GM12878 (cell line): ENCODE data around the gene AGBL4. TPM values are rescaled to one million over a fixed set of nuclear protein-coding genes. Genes with fewer than 3 reads are reported as not detected.

ENCODE experiments used
- ATAC-seq: fragments of 200-7000 bp; cut with Tn5 transposase; 3 replicates; pipeline ENCODE4 v1.9.1; 2020; ENCODE audit warnings: mild to moderate bottlenecking, moderate library complexity
- BruUV-seq: library from RNA; stranded (reverse); fragments of 400-500 nt; replicated peaks from 2 replicates; lab custom pipeline; 2021; lab: Mats Ljungman, UMichigan
- CTCF ChIA-PET: fragments of 300-600 bp; sonication (Branson Sonifier 250); formaldehyde crosslinking; extraction: SDS; loops from one replicate; lab custom pipeline; 2021; ENCODE audit warnings: inconsistent platforms; lab: Yijun Ruan, JAX
- POLR2A ChIA-PET: fragments of 350-600 bp; formaldehyde crosslinking; extraction: SDS; loops from one replicate; lab custom pipeline; 2021; ENCODE audit warnings: inconsistent platforms; lab: Charles Lee
- RAD21 ChIA-PET: fragments of 300-600 bp; sonication (Branson Sonifier 250); formaldehyde crosslinking; loops from one replicate; lab custom pipeline; 2023; ENCODE audit warnings: antibody characterized with exemption; ENCODE audit not compliant: unreplicated experiment; lab: Charles Lee
- SMC1A ChIA-PET: fragments of 300-600 bp; sonication (Branson Sonifier 250); formaldehyde crosslinking; loops from one replicate; lab custom pipeline; 2023; ENCODE audit not compliant: unreplicated experiment, uncharacterized antibody; lab: Charles Lee
- DNase-seq: peaks from one replicate; pipeline ENCODE4 v3.0.0-alpha.2; 2011; ENCODE audit warnings: low read depth, low spot score
- FAIRE-seq: peaks from 3 replicates; lab custom pipeline; 2011; peaks lifted over from hg19 to GRCh38; lab: Jason Lieb, UNC
- H2AFZ ChIP-seq: 2 replicates; pipeline ENCODE4 v1.6.0; 2011; ENCODE audit warnings: low read depth, low read length, control low read depth; ENCODE audit not compliant: control insufficient read depth
- H3K27ac ChIP-seq: 2 replicates; pipeline ENCODE4 v1.5.1; 2011; ENCODE audit warnings: control low read depth; ENCODE audit not compliant: control insufficient read depth, insufficient read depth
- H3K27me3 ChIP-seq, 2 experiments: replicated peaks in 1 of 2; 2 replicates each; pipeline versions ENCODE4 v1.6.0 to v1.6.1; 2011; ENCODE audit warnings: low read length in 1 of 2; ENCODE audit not compliant: control insufficient read depth in 2 of 2, insufficient read depth in 2 of 2
- H3K36me3 ChIP-seq, 2 experiments: 2 replicates each; pipeline ENCODE4 v1.5.1; 2011; ENCODE audit warnings: low read length in 1 of 2; ENCODE audit not compliant: control insufficient read depth in 2 of 2, insufficient read depth in 2 of 2
- H3K4me1 ChIP-seq: 2 replicates; pipeline ENCODE4 v1.6.1; 2011; ENCODE audit warnings: mild to moderate bottlenecking, low read length, moderate library complexity, mixed read lengths; ENCODE audit not compliant: control insufficient read depth, insufficient read depth
- H3K4me2 ChIP-seq: 2 replicates; pipeline ENCODE4 v1.6.0; 2011; ENCODE audit warnings: control low read depth; ENCODE audit not compliant: control insufficient read depth, insufficient read depth
- H3K4me3 ChIP-seq: fragments of 200-600 bp; sonication (generic); 2 replicates; pipeline ENCODE4 v1.5.1; 2016
- H3K79me2 ChIP-seq: 2 replicates; pipeline ENCODE4 v1.6.0; 2011; ENCODE audit warnings: low read length; ENCODE audit not compliant: control insufficient read depth, insufficient read depth
- H3K9ac ChIP-seq: 2 replicates; pipeline ENCODE4 v1.8.0; 2011; ENCODE audit warnings: low read length, control low read depth, mixed read lengths; ENCODE audit not compliant: control insufficient read depth, insufficient read depth
- H3K9me3 ChIP-seq: replicated peaks from 3 replicates; pipeline ENCODE4 v1.5.1; 2011; ENCODE audit warnings: mild to moderate bottlenecking, low read length; ENCODE audit not compliant: control insufficient read depth, insufficient read depth
- H4K20me1 ChIP-seq: 2 replicates; pipeline ENCODE4 v1.6.0; 2011; ENCODE audit not compliant: control insufficient read depth, insufficient read depth
- HDGF ChIP-seq: fragments of 450-650 bp; IDR thresholded peaks from 2 replicates; pipeline ENCODE4 v1.6.1; 2016; ENCODE audit warnings: antibody characterized with exemption
- KAT2A ChIP-seq: conservative IDR thresholded peaks from 2 replicates; pipeline ENCODE4 v1.6.1; 2011; ENCODE audit warnings: low read depth, low read length; ENCODE audit not compliant: control insufficient read depth
- MTA2 ChIP-seq: fragments of 450-650 bp; IDR thresholded peaks from 2 replicates; pipeline ENCODE4 v1.6.1; 2016; ENCODE audit warnings: low read depth, mild to moderate bottlenecking, moderate library complexity
- NFYA ChIP-seq: IDR thresholded peaks from 2 replicates; pipeline ENCODE4 v1.6.1; 2011; ENCODE audit warnings: low read depth, mild to moderate bottlenecking, low read length, improper control_type of control experiment, borderline replicate concordance
- NR2C1 ChIP-seq: fragments of 450-650 bp; IDR thresholded peaks from 2 replicates; pipeline ENCODE4 v1.6.1; 2017; ENCODE audit warnings: antibody characterized with exemption, mild to moderate bottlenecking, moderate library complexity
- RAD21 ChIP-seq: IDR thresholded peaks from 2 replicates; pipeline ENCODE4 v1.6.1; 2011; ENCODE audit warnings: mild to moderate bottlenecking, low read depth, low read length, moderate library complexity; ENCODE audit not compliant: insufficient read depth
- RCOR1 ChIP-seq: conservative IDR thresholded peaks from 2 replicates; pipeline ENCODE4 v1.6.1; 2012; ENCODE audit warnings: low read depth, low read length, improper control_type of control experiment
- SMARCA5 ChIP-seq: fragments of 450-650 bp; IDR thresholded peaks from 2 replicates; pipeline ENCODE4 v1.6.1; 2017; ENCODE audit warnings: mild to moderate bottlenecking
- WRNIP1 ChIP-seq: IDR thresholded peaks from 2 replicates; pipeline ENCODE4 v1.6.1; 2011; ENCODE audit warnings: low read depth, low read length, improper control_type of control experiment, borderline replicate concordance
- WGBS: methylation state at CpG from one replicate; pipeline ENCODE4 v1.1.6; 2016; ENCODE audit warnings: low lambda C conversion rate; ENCODE audit not compliant: insufficient replicate concordance, insufficient coverage; ENCODE audit errors: missing lambda C conversion rate; 5-methylcytosine and 5-hydroxymethylcytosine counted together
- in situ Hi-C: fragments of 300-500 bp; cut with MboI; formaldehyde crosslinking; loops from 9 replicates; pipeline ENCODE4 v1.14.3; 2018; ENCODE audit warnings: mixed read lengths
- intact Hi-C: fragments of 100-400 bp; cut with micrococcal nuclease; formaldehyde crosslinking; loops from one replicate; pipeline ENCODE4 v1.14.2; 2022; ENCODE audit not compliant: unreplicated experiment
- polyA plus RNA-seq, 11 experiments: library from polyadenylated mRNA; depleted of rRNA in 4 of 11; unstranded in 6 of 11; stranded (reverse) in 5 of 11; fragments of >200 nt; fragmentation: Nextera tagmentation in 4 of 11; fragmentation: Illumina TruSeq in 1 of 11; extraction: Ambion mirVana in 4 of 11; extraction: Trizol in 1 of 11; gene quantifications; 1 replicate in 1 of 11; 2 replicates in 10 of 11; pipeline versions ENCODE4 v1.2.1 to v1.2.3, GENCODE V29; 2011 to 2016; ENCODE audit warnings: inconsistent platforms in 2 of 11, missing spikeins in 2 of 11, low read depth in 1 of 11
- total RNA-seq, 4 experiments: library from RNA; depleted of rRNA in 3 of 4; stranded (reverse); fragments of >200 nt in 3 of 4; fragmentation: Illumina TruSeq in 1 of 4; extraction: Trizol in 1 of 4; gene quantifications; 2 replicates each; pipeline versions ENCODE4 v1.2.1 to v1.2.3, GENCODE V29; 2013 to 2021
- TF ChIP-seq, protein P1 (sequence below): fragments of 450-650 bp; IDR thresholded peaks from 2 replicates; pipeline ENCODE4 v1.6.1; 2017; ENCODE audit warnings: mild to moderate bottlenecking, moderate library complexity
- TF ChIP-seq, protein P2 (sequence below): fragments of 450-650 bp; IDR thresholded peaks from 2 replicates; pipeline ENCODE4 v1.6.1; 2016; ENCODE audit warnings: mild to moderate bottlenecking
- TF ChIP-seq, protein P3 (sequence below): fragments of 450-650 bp; conservative IDR thresholded peaks from 2 replicates; pipeline ENCODE4 v1.6.1; 2017; ENCODE audit warnings: mild to moderate bottlenecking, moderate library complexity
- TF ChIP-seq, protein P4 (sequence below): fragments of 150-350 bp; IDR thresholded peaks from 2 replicates; pipeline ENCODE4 v1.6.1; 2016; ENCODE audit warnings: low read depth, low read length

Gene AGBL4
- total and polyA plus RNA-seq, 10 of the 15 experiments (the other 5 are each of a cell fraction or from before 2014, with no cell fraction given) = 0.31 TPM; not detected in 9

DNA sequence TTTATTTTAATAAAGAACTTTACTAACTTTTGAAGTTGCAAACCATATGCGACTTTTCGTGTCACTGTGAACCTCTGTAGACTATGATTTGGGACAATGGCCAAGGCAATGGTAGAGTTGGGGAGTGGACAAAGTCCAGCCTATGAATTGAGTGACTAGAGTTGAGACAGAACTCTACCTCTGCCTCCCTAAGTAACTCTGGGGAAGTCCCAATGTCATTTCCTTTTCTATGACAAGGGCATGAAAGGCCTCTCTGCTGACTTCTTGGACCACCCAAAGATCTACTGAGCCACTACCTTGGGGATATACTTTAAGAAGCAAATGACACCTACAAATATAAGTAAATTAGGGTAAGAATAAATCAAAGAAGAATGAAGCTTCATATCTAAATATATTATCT lies 1266.4 kb downstream of the AGBL4 start:
- 4% methylated on average over 2 of the region's 2 CpGs for WGBS
- no peak overlapping the region for H3K4me3 ChIP-seq

More for the DNA sequence above, 1266.4 kb downstream of the AGBL4 start:
- H3K4me2 ChIP-seq = no peak overlapping the region
- no peaks in the 10 kb centered on the region for H3K36me3 ChIP-seq
- H4K20me1 ChIP-seq = no peaks in the 10 kb centered on the region
- FAIRE-seq (no peak), ATAC-seq (no peak), DNase-seq (no peak)
- H2AFZ ChIP-seq = no peak overlapping the region
- H3K27ac ChIP-seq = no peak overlapping the region
- SMC1A ChIA-PET = no interaction called here
- no peaks in the 10 kb centered on the region; a peak in 2 of 4 replicates for H3K27me3 ChIP-seq
- BruUV-seq = no TSS peak
- CTCF ChIA-PET = no interaction called here
- RAD21 ChIA-PET = no interaction called here
- H3K79me2 ChIP-seq = no peaks in the 10 kb centered on the region
- POLR2A ChIA-PET = no interaction called here
- no peak overlapping the region for H3K9ac ChIP-seq
- H3K4me1 ChIP-seq = no peaks in the 10 kb centered on the region
- intact Hi-C loops = no loop called here
- TF ChIP-seq HDGF (no peak), NR2C1 (no peak), KAT2A (no peak), WRNIP1 (no peak), NFYA (no peak), SMARCA5 (no peak), RCOR1 (no peak), RAD21 (no peak), MTA2 (no peak)
- TF ChIP-seq, protein P1, sequence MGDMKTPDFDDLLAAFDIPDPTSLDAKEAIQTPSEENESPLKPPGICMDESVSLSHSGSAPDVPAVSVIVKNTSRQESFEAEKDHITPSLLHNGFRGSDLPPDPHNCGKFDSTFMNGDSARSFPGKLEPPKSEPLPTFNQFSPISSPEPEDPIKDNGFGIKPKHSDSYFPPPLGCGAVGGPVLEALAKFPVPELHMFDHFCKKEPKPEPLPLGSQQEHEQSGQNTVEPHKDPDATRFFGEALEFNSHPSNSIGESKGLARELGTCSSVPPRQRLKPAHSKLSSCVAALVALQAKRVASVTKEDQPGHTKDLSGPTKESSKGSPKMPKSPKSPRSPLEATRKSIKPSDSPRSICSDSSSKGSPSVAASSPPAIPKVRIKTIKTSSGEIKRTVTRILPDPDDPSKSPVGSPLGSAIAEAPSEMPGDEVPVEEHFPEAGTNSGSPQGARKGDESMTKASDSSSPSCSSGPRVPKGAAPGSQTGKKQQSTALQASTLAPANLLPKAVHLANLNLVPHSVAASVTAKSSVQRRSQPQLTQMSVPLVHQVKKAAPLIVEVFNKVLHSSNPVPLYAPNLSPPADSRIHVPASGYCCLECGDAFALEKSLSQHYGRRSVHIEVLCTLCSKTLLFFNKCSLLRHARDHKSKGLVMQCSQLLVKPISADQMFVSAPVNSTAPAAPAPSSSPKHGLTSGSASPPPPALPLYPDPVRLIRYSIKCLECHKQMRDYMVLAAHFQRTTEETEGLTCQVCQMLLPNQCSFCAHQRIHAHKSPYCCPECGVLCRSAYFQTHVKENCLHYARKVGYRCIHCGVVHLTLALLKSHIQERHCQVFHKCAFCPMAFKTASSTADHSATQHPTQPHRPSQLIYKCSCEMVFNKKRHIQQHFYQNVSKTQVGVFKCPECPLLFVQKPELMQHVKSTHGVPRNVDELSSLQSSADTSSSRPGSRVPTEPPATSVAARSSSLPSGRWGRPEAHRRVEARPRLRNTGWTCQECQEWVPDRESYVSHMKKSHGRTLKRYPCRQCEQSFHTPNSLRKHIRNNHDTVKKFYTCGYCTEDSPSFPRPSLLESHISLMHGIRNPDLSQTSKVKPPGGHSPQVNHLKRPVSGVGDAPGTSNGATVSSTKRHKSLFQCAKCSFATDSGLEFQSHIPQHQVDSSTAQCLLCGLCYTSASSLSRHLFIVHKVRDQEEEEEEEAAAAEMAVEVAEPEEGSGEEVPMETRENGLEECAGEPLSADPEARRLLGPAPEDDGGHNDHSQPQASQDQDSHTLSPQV = no peak
- TF ChIP-seq, protein P2, sequence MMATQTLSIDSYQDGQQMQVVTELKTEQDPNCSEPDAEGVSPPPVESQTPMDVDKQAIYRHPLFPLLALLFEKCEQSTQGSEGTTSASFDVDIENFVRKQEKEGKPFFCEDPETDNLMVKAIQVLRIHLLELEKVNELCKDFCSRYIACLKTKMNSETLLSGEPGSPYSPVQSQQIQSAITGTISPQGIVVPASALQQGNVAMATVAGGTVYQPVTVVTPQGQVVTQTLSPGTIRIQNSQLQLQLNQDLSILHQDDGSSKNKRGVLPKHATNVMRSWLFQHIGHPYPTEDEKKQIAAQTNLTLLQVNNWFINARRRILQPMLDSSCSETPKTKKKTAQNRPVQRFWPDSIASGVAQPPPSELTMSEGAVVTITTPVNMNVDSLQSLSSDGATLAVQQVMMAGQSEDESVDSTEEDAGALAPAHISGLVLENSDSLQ = no peak
- TF ChIP-seq, protein P3, sequence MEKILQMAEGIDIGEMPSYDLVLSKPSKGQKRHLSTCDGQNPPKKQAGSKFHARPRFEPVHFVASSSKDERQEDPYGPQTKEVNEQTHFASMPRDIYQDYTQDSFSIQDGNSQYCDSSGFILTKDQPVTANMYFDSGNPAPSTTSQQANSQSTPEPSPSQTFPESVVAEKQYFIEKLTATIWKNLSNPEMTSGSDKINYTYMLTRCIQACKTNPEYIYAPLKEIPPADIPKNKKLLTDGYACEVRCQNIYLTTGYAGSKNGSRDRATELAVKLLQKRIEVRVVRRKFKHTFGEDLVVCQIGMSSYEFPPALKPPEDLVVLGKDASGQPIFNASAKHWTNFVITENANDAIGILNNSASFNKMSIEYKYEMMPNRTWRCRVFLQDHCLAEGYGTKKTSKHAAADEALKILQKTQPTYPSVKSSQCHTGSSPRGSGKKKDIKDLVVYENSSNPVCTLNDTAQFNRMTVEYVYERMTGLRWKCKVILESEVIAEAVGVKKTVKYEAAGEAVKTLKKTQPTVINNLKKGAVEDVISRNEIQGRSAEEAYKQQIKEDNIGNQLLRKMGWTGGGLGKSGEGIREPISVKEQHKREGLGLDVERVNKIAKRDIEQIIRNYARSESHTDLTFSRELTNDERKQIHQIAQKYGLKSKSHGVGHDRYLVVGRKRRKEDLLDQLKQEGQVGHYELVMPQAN = no peak
- TF ChIP-seq, protein P4, sequence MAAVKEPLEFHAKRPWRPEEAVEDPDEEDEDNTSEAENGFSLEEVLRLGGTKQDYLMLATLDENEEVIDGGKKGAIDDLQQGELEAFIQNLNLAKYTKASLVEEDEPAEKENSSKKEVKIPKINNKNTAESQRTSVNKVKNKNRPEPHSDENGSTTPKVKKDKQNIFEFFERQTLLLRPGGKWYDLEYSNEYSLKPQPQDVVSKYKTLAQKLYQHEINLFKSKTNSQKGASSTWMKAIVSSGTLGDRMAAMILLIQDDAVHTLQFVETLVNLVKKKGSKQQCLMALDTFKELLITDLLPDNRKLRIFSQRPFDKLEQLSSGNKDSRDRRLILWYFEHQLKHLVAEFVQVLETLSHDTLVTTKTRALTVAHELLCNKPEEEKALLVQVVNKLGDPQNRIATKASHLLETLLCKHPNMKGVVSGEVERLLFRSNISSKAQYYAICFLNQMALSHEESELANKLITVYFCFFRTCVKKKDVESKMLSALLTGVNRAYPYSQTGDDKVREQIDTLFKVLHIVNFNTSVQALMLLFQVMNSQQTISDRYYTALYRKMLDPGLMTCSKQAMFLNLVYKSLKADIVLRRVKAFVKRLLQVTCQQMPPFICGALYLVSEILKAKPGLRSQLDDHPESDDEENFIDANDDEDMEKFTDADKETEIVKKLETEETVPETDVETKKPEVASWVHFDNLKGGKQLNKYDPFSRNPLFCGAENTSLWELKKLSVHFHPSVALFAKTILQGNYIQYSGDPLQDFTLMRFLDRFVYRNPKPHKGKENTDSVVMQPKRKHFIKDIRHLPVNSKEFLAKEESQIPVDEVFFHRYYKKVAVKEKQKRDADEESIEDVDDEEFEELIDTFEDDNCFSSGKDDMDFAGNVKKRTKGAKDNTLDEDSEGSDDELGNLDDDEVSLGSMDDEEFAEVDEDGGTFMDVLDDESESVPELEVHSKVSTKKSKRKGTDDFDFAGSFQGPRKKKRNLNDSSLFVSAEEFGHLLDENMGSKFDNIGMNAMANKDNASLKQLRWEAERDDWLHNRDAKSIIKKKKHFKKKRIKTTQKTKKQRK = no peak
- H3K9me3 ChIP-seq = no peaks in the 10 kb centered on the region
- in situ Hi-C loops = no loop called here
